Psoas muscle (tissue), 8 donors: ENCODE results near the gene SLC25A34. TPM values are rescaled to one million over a fixed set of nuclear protein-coding genes. Genes with fewer than 3 reads are reported as not detected.

Experiments
- ATAC-seq, 4 donors: fragments of 200-7000 bp; cut with Tn5 transposase; one replicate each; pipeline ENCODE4 v1.9.1; 2020; ENCODE audit warnings: moderate library complexity in 3 of 4, mild to moderate bottlenecking in 2 of 4
- DNase-seq, 2 donors: peaks; one replicate each; pipeline ENCODE4 v3.0.0-alpha.2; 2020
- H3K27ac ChIP-seq: fragments of 200-600 bp; one replicate; pipeline ENCODE4 v1.8.0; 2022
- H3K27me3 ChIP-seq, 3 donors: fragments of 200-600 bp in 1 of 3; one replicate each; pipeline versions ENCODE4 v1.6.1 to v1.8.0; 2013 to 2022; ENCODE audit warnings: low read length in 2 of 3, mild to moderate bottlenecking in 2 of 3, moderate library complexity in 1 of 3; ENCODE audit not compliant: insufficient read depth in 3 of 3
- H3K36me3 ChIP-seq, 2 donors: fragments of 200-600 bp in 1 of 2; one replicate each; pipeline versions ENCODE4 v1.6.1 to v1.8.0; 2013 to 2022; ENCODE audit warnings: low read depth in 1 of 2, mild to moderate bottlenecking in 1 of 2, moderate library complexity in 1 of 2; ENCODE audit not compliant: insufficient read depth in 1 of 2
- H3K4me1 ChIP-seq: fragments of 200-600 bp; one replicate; pipeline ENCODE4 v1.8.0; 2022
- H3K4me3 ChIP-seq: fragments of 200-600 bp; one replicate; pipeline ENCODE4 v1.8.0; 2022; ENCODE audit warnings: mild to moderate bottlenecking
- H3K9me3 ChIP-seq: fragments of 200-600 bp; one replicate; pipeline ENCODE4 v1.8.0; 2022
- CTCF ChIP-seq: fragments of 200-600 bp; IDR thresholded peaks from one replicate; pipeline ENCODE4 v1.8.0; 2022; ENCODE audit warnings: antibody characterized with exemption
- WGBS, 3 donors: extraction: QIAGEN DNeasy Blood & Tissue Kit; methylation state at CpG; one replicate each; pipeline versions ENCODE4 v1.1.6 to v1.1.7; 2013; 5-methylcytosine and 5-hydroxymethylcytosine counted together
- intact Hi-C, 2 donors: fragments of 100-400 bp; cut with DNase I; formaldehyde crosslinking; loops; one replicate each; pipeline versions ENCODE4 v1.11.0 to v1.14.2; 2022
- polyA plus RNA-seq, 3 donors: library from polyadenylated mRNA; stranded (reverse); fragments of 200-250 nt; gene quantifications; one replicate each; pipeline ENCODE4 v1.2.3, GENCODE V29; 2013
- total RNA-seq, 4 donors: library from RNA; stranded (reverse); fragmentation: NEBNext Ultra II Directional in 2 of 4; extraction: Animal tissue kit (Norgen Biotek cat#: 25700) in 2 of 4; gene quantifications; one replicate each; pipeline versions ENCODE4 v1.2.1 to v1.2.4, GENCODE V29; 2021 to 2023
- donor health status: healthy with polysubstance abuse.
- donor health status: DM: no; HTN: no; CAD: no; lungs with moderate emphysema.
- donor health status: Bipolar disorder and iron deficiency.
- donor health status: healthy.
- donor health status: DM: yes; HTN: yes; CAD: no.
- donor health status: DM: no; HTN: no; CAD: no.
- donor health status: DM: no; HTN: no; CAD: no.
- donor health status: DM: yes; HTN: yes; CAD: no.

Gene SLC25A34
- total and polyA plus RNA-seq, 7 donors, result 1.3 to 48.2 (median 10.1) TPM

- Histone ChIP-seq H3K36me3 (peaks cover 5 to 62% of the 10 kb centered on the region in 2 donors), H3K4me1 (peaks cover 69% of the 10 kb centered on the region), H3K27ac (peak overlapping the region; percentile 94), H3K9me3 (no peaks in the 10 kb centered on the region), H3K4me3 (no peak overlapping the region), H3K27me3 (no peaks in the 10 kb centered on the region)
- DNase-seq (no peak), ATAC-seq (peak in 1 of 4 donors; percentile 31)
- TF ChIP-seq CTCF, result no peak
- intact Hi-C loops, result no loop called here
- WGBS, 3 donors, result 47 to 62% (median 51%) methylated on average over 11 of the region's 11 CpGs
These were observed 18.5 kb upstream of the SLC25A34 start for GRCh38 chr1:15717418-15718125.

- no peak for TF ChIP-seq CTCF
- Histone ChIP-seq H3K9me3 (no peaks in the 10 kb centered on the region), H3K27me3 (no peaks in the 10 kb centered on the region), H3K4me1 (peaks cover 68% of the 10 kb centered on the region), H3K36me3 (peaks cover 5 to 69% of the 10 kb centered on the region in 2 donors), H3K27ac (peak overlapping the region; percentile 94), H3K4me3 (no peak overlapping the region)
- WGBS, 3 donors, result 31 to 37% (median 33%) methylated on average over 8 of the region's 8 CpGs
- ATAC-seq, result peak; percentile 70 to 75 (median 74)
- intact Hi-C loops, result no loop called here
- peak; percentile 47 to 72 for DNase-seq
These were observed 17.9 kb upstream of the SLC25A34 start for GRCh38 chr1:15718199-15718601.

GRCh38 chr1:15719381-15720120 is 16.5 kb upstream of the SLC25A34 start:
- peaks cover 56% of the 10 kb centered on the region for H3K4me1 ChIP-seq
- TF ChIP-seq CTCF, result no peak
- WGBS, 3 donors, result 87 to 93% (median 93%) methylated on average over 12 of the region's 12 CpGs
- no peaks in the 10 kb centered on the region for H3K27me3 ChIP-seq
- H3K9me3 ChIP-seq, result no peaks in the 10 kb centered on the region
- H3K4me3 ChIP-seq, result no peak overlapping the region
- ATAC-seq (no peak), DNase-seq (no peak)
- intact Hi-C loops, result no loop called here
- peak overlapping the region; percentile 94 for H3K27ac ChIP-seq
- peaks cover 5 to 82% of the 10 kb centered on the region in 2 donors for H3K36me3 ChIP-seq

GRCh38 chr1:15720861-15721260 is 15.2 kb upstream of the SLC25A34 start:
- H3K36me3 ChIP-seq, result peaks cover 5 to 94% of the 10 kb centered on the region in 2 donors
- DNase-seq (peak in 1 of 2 donors; percentile 45), ATAC-seq (peak in 2 of 4 donors; percentile 13 to 28)
- H3K4me1 ChIP-seq, result peaks cover 43% of the 10 kb centered on the region
- no peak for TF ChIP-seq CTCF
- intact Hi-C loops, result no loop called here
- 50 to 64% (median 58%) methylated on average over 3 of the region's 3 CpGs for WGBS, 3 donors
- no peaks in the 10 kb centered on the region for H3K27me3 ChIP-seq
- no peaks in the 10 kb centered on the region for H3K9me3 ChIP-seq
- no peak overlapping the region for H3K4me3 ChIP-seq
- H3K27ac ChIP-seq, result peak overlapping the region; percentile 58
